Neural crest cell (in vitro differentiated cells): ENCODE data around the gene KIF26B. TPM values are rescaled to one million over a fixed set of nuclear protein-coding genes. Genes with fewer than 3 reads are reported as not detected.

Source experiments
- DNase-seq: peaks from one replicate; pipeline ENCODE4 v3.0.0; 2021; ENCODE audit warnings: low read depth, mixed read lengths, low spot score
- H3K27ac Mint-ChIP-seq: one replicate; pipeline ENCODE4 v1.8.0; 2021; ENCODE audit warnings: mild to moderate bottlenecking, mixed read lengths; ENCODE audit not compliant: unreplicated experiment
- H3K27me3 Mint-ChIP-seq: 2 replicates; pipeline ENCODE4 v1.8.0; 2021; ENCODE audit warnings: low read depth, mild to moderate bottlenecking, mixed read lengths
- H3K36me3 Mint-ChIP-seq: 2 replicates; pipeline ENCODE4 v1.8.0; 2021; ENCODE audit warnings: low read depth, mild to moderate bottlenecking, mixed read lengths
- H3K4me1 Mint-ChIP-seq: 2 replicates; pipeline ENCODE4 v1.8.0; 2021; ENCODE audit warnings: mixed read lengths
- H3K4me3 Mint-ChIP-seq: one replicate; pipeline ENCODE4 v1.8.0; 2021; ENCODE audit warnings: mild to moderate bottlenecking, mixed read lengths
- H3K9me3 Mint-ChIP-seq: 2 replicates; pipeline ENCODE4 v1.8.0; 2021; ENCODE audit warnings: mixed read lengths
- CTCF ChIP-seq: fragments of 200-600 bp; sonication (generic); conservative IDR thresholded peaks from 2 replicates; pipeline ENCODE4 v1.5.0; 2021; ENCODE audit warnings: antibody characterized with exemption, mild to moderate bottlenecking
- total RNA-seq: library from RNA; stranded (reverse); gene quantifications from 2 replicates; pipeline ENCODE4 v1.2.1, GENCODE V29; 2021

Gene KIF26B
- total RNA-seq, 1 donor from 2014 or later = 6.2 TPM

- Mint-ChIP-seq H3K36me3 (no peaks in the 10 kb centered on the region), H3K27me3 (peaks cover 2% of the 10 kb centered on the region), H3K9me3 (no peaks in the 10 kb centered on the region), H3K4me3 (no peak overlapping the region), H3K27ac (no peak overlapping the region), H3K4me1 (peaks cover 21% of the 10 kb centered on the region)
- no peak for TF ChIP-seq CTCF
- DNase-seq = no peak
These were observed 228.2 kb downstream of the KIF26B start for GRCh38 chr1:245382981-245383380.

- DNase-seq = no peak
- no peak overlapping the region for H3K27ac Mint-ChIP-seq
- no peak overlapping the region for H3K4me3 Mint-ChIP-seq
- H3K36me3 Mint-ChIP-seq = no peaks in the 10 kb centered on the region
- no peaks in the 10 kb centered on the region for H3K9me3 Mint-ChIP-seq
- peaks cover 2% of the 10 kb centered on the region for H3K27me3 Mint-ChIP-seq
- no peak for TF ChIP-seq CTCF
- H3K4me1 Mint-ChIP-seq = peaks cover 18% of the 10 kb centered on the region
These were observed 228.9 kb downstream of the KIF26B start for GRCh38 chr1:245383396-245384330.

- no peak for DNase-seq
- no peak overlapping the region for H3K27ac Mint-ChIP-seq
- TF ChIP-seq CTCF = no peak
- H3K4me3 Mint-ChIP-seq = no peak overlapping the region
- no peaks in the 10 kb centered on the region for H3K9me3 Mint-ChIP-seq
- H3K27me3 Mint-ChIP-seq = peaks cover 2% of the 10 kb centered on the region
- H3K36me3 Mint-ChIP-seq = no peaks in the 10 kb centered on the region
- H3K4me1 Mint-ChIP-seq = peaks cover 14% of the 10 kb centered on the region
These were observed 231.6 kb downstream of the KIF26B start for GRCh38 chr1:245386297-245386971.

- no peak for DNase-seq
- H3K36me3 Mint-ChIP-seq = peaks cover 3% of the 10 kb centered on the region
- H3K9me3 Mint-ChIP-seq = no peaks in the 10 kb centered on the region
- H3K4me3 Mint-ChIP-seq = no peak overlapping the region
- no peak overlapping the region for H3K27ac Mint-ChIP-seq
- peaks cover 2% of the 10 kb centered on the region for H3K27me3 Mint-ChIP-seq
- H3K4me1 Mint-ChIP-seq = peaks cover 6% of the 10 kb centered on the region
- TF ChIP-seq CTCF = no peak
These were observed 233.9 kb downstream of the KIF26B start for GRCh38 chr1:245388687-245389086.

- H3K27me3 Mint-ChIP-seq = peaks cover 1% of the 10 kb centered on the region
- H3K36me3 Mint-ChIP-seq = peaks cover 3% of the 10 kb centered on the region
- no peaks in the 10 kb centered on the region for H3K4me1 Mint-ChIP-seq
- TF ChIP-seq CTCF = no peak
- no peak for DNase-seq
- H3K4me3 Mint-ChIP-seq = no peak overlapping the region
- no peaks in the 10 kb centered on the region for H3K9me3 Mint-ChIP-seq
- no peak overlapping the region for H3K27ac Mint-ChIP-seq
These were observed 235.1 kb downstream of the KIF26B start for GRCh38 chr1:245389873-245390272.
